Lung (tissue), 12 donors: ENCODE measurements around the gene GPD2. TPM values are rescaled to one million over a fixed set of nuclear protein-coding genes. Genes with fewer than 3 reads are reported as not detected.

Experiments used
- ATAC-seq: fragments of 200-7000 bp; cut with Tn5 transposase; one replicate; pipeline ENCODE4 v1.9.1; 2020; ENCODE audit warnings: moderate number of reproducible peaks; ENCODE audit not compliant: insufficient read depth, low FRiP score
- DNase-seq, 3 donors: peaks; one replicate each; pipeline ENCODE4 v3.0.0-alpha.2; 2013 to 2017
- H3K27ac ChIP-seq, 2 donors: one replicate each; pipeline ENCODE4 v1.5.1; 2013; ENCODE audit warnings: mild to moderate bottlenecking in 2 of 2, moderate library complexity in 2 of 2, control low read depth in 1 of 2, inconsistent platforms in 1 of 2, low read depth in 1 of 2, low read length in 1 of 2
- H3K27me3 ChIP-seq, 3 donors: one replicate each; pipeline ENCODE4 v1.5.1; 2013; ENCODE audit warnings: low read length in 2 of 3; ENCODE audit not compliant: control insufficient read depth in 3 of 3, insufficient read depth in 3 of 3
- H3K36me3 ChIP-seq, 4 donors: one replicate each; pipeline ENCODE4 v1.5.1; 2013; ENCODE audit warnings: low read length in 4 of 4, mild to moderate bottlenecking in 1 of 4, moderate library complexity in 1 of 4; ENCODE audit not compliant: control insufficient read depth in 4 of 4, insufficient read depth in 4 of 4
- H3K4me1 ChIP-seq, 5 donors: one replicate each; pipeline ENCODE4 v1.5.1; 2013; ENCODE audit warnings: low read length in 5 of 5, mild to moderate bottlenecking in 2 of 5, moderate library complexity in 1 of 5; ENCODE audit not compliant: control insufficient read depth in 5 of 5, insufficient read depth in 5 of 5
- H3K4me3 ChIP-seq: one replicate; pipeline ENCODE4 v1.5.1; 2013; ENCODE audit warnings: mild to moderate bottlenecking, control low read depth, moderate library complexity
- H3K9ac ChIP-seq, 2 donors: one replicate each; pipeline ENCODE4 v1.5.1; 2013; ENCODE audit warnings: low read length in 2 of 2, control low read depth in 1 of 2; ENCODE audit not compliant: insufficient read depth in 1 of 2
- H3K9me3 ChIP-seq, 4 donors: one replicate each; pipeline ENCODE4 v1.5.1; 2013; ENCODE audit warnings: low read length in 3 of 4, mild to moderate bottlenecking in 1 of 4, moderate library complexity in 1 of 4; ENCODE audit not compliant: control insufficient read depth in 4 of 4, insufficient read depth in 3 of 4
- WGBS, 2 donors: extraction: QIAGEN DNeasy Blood & Tissue Kit; methylation state at CpG; one replicate each; pipeline ENCODE4 v1.1.7; 2013; 5-methylcytosine and 5-hydroxymethylcytosine counted together
- polyA plus RNA-seq, 2 donors: library from polyadenylated mRNA; stranded (reverse); fragments of 200-250 nt; gene quantifications; one replicate each; pipeline ENCODE4 v1.2.1, GENCODE V29; 2013
- total RNA-seq, 2 donors: library from RNA; depleted of rRNA in 1 of 2; stranded (reverse); fragments of >200 nt in 1 of 2; gene quantifications; one replicate each; pipeline ENCODE4 v1.2.1, GENCODE V29; 2014 to 2021
- TF ChIP-seq, protein P1 (sequence below): IDR thresholded peaks from 2 replicates; pipeline ENCODE4 v1.5.1; 2012; ENCODE audit warnings: mild to moderate bottlenecking; ENCODE audit errors: control extremely low read depth, extremely low read depth
- donor health status: control.
- donor health status: control.
- donor health status: Bipolar disorder and iron deficiency.
- donor health status: healthy.
- donor health status: DM: yes; HTN: yes; CAD: no.

Gene GPD2
- total and polyA plus RNA-seq, 4 donors = 8.1 to 50.4 (median 28.9) TPM

DNA sequence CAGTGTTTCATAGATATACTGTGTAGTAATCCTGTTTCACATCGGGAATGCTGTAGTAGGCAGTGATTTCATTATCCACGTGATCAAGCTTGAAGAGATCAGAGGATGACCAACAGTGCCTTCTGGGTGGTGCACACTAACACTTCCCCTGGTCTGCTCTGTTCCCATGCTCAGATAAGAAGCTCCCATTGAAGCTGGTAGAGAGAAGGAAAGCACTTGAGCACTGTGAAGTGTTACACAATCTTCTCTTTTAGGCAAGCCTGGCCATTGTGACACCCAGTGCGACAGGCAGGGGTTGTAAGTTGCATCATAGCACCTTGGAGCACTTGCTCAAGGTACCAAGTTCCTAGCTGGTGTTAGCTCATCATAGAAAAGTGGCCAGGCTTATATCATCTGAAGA, 30.6 kb upstream of the GPD2 start:
- Histone ChIP-seq H3K4me3 (no peak overlapping the region), H3K9ac (no peak overlapping the region), H3K4me1 (no peaks in the 10 kb centered on the region), H3K27ac (peak overlapping the region in 1 of 2 donors; percentile 27), H3K9me3 (no peaks in the 10 kb centered on the region), H3K27me3 (no peaks in the 10 kb centered on the region), H3K36me3 (no peaks in the 10 kb centered on the region)
- DNase-seq (peak in 1 of 3 donors; percentile 35), ATAC-seq (peak; percentile 64)
- TF ChIP-seq, protein P1, sequence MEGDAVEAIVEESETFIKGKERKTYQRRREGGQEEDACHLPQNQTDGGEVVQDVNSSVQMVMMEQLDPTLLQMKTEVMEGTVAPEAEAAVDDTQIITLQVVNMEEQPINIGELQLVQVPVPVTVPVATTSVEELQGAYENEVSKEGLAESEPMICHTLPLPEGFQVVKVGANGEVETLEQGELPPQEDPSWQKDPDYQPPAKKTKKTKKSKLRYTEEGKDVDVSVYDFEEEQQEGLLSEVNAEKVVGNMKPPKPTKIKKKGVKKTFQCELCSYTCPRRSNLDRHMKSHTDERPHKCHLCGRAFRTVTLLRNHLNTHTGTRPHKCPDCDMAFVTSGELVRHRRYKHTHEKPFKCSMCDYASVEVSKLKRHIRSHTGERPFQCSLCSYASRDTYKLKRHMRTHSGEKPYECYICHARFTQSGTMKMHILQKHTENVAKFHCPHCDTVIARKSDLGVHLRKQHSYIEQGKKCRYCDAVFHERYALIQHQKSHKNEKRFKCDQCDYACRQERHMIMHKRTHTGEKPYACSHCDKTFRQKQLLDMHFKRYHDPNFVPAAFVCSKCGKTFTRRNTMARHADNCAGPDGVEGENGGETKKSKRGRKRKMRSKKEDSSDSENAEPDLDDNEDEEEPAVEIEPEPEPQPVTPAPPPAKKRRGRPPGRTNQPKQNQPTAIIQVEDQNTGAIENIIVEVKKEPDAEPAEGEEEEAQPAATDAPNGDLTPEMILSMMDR = no peak
- WGBS, 2 donors = 17 to 38% methylated on average over 3 of the region's 3 CpGs

DNA sequence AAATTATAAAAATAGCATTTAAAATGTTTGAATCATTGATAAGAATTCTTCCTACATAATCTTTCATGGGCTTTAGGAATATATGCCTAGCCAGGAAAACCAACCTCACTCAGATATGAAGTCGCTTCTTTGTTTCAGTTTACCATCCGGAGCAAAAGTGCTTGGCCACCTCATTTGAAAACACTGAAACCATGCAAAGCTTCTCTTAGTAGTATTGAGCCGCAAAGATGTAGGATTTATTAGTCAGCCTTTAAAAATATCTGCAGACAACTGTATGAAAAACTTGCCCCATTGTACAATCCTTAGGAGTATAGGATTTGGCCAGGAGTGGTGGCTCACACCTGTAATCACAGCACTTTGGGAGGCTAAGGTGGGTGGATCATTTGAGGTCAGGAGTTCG, 24.3 kb upstream of the GPD2 start:
- no peak for DNase-seq
- Histone ChIP-seq H3K4me3 (no peak overlapping the region), H3K27ac (no peak overlapping the region), H3K4me1 (no peaks in the 10 kb centered on the region), H3K9ac (no peak overlapping the region), H3K9me3 (no peaks in the 10 kb centered on the region), H3K36me3 (no peaks in the 10 kb centered on the region), H3K27me3 (no peaks in the 10 kb centered on the region)
- no peak for ATAC-seq
- TF ChIP-seq, protein P1 = no peak
- 95% methylated on average over 4 of the region's 4 CpGs for WGBS, 2 donors

- Histone ChIP-seq H3K36me3 (no peaks in the 10 kb centered on the region), H3K4me3 (no peak overlapping the region), H3K27me3 (no peaks in the 10 kb centered on the region), H3K9me3 (no peaks in the 10 kb centered on the region), H3K4me1 (no peaks in the 10 kb centered on the region), H3K9ac (no peak overlapping the region), H3K27ac (peak overlapping the region in 1 of 2 donors; percentile 5)
- no peak for ATAC-seq
- 84 to 96% methylated on average over 1 of the region's 1 CpG for WGBS, 2 donors
- no peak for DNase-seq
- TF ChIP-seq, protein P1 = no peak
Observed at GRCh38 chr2:156421851-156422250, 14.3 kb upstream of the GPD2 start.

DNA sequence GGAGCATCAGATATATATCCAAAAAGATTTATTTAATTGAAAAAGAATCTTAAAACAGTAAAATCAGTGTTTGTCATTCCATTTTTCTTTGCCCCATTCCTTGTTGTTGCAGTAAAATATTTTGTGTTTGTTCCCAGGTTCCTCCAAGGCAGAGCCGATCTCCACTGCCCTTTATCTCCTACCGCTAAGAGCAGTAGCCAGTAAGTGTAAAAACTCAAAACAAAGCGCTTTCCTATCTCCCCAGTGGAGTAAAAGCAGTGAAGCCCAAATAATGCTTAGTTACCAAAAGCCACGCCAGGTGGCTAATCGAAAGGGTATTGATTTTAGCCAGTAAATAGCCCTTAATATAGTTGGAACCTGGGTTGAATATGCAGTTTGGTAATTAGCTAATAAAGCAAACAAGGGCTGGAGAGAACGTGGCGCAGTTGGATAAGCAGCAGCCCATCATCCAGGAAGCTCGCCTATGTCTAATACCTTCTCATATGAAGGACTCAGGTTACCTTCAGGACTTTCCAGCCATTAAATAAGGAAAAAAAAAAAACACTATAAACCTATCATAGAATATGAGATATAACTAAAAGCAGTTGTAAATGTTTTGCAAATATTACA, 12.4 kb upstream of the GPD2 start:
- no peak for DNase-seq
- Histone ChIP-seq H3K9ac (no peak overlapping the region), H3K27ac (no peak overlapping the region)

More for the DNA sequence above, 12.4 kb upstream of the GPD2 start:
- Histone ChIP-seq H3K27me3 (no peaks in the 10 kb centered on the region), H3K9me3 (no peaks in the 10 kb centered on the region), H3K4me1 (peaks cover 0 to 3% (median 0%) of the 10 kb centered on the region in 5 donors), H3K36me3 (no peaks in the 10 kb centered on the region), H3K4me3 (no peak overlapping the region)
- no peak for ATAC-seq
- TF ChIP-seq, protein P1 = no peak
- 84 to 94% methylated on average over 8 of the region's 8 CpGs for WGBS, 2 donors
